GM12878 (cell line): ENCODE measurements around the gene TCF12. TPM values are rescaled to one million over a fixed set of nuclear protein-coding genes. Genes with fewer than 3 reads are reported as not detected.

Source experiments
- ATAC-seq: fragments of 200-7000 bp; cut with Tn5 transposase; 3 replicates; pipeline ENCODE4 v1.9.1; 2020; ENCODE audit warnings: mild to moderate bottlenecking, moderate library complexity
- BruUV-seq: library from RNA; stranded (reverse); fragments of 400-500 nt; replicated peaks from 2 replicates; lab custom pipeline; 2021; lab: Mats Ljungman, UMichigan
- CTCF ChIA-PET: fragments of 300-600 bp; sonication (Branson Sonifier 250); formaldehyde crosslinking; extraction: SDS; loops from one replicate; lab custom pipeline; 2021; ENCODE audit warnings: inconsistent platforms; lab: Yijun Ruan, JAX
- POLR2A ChIA-PET: fragments of 350-600 bp; formaldehyde crosslinking; extraction: SDS; loops from one replicate; lab custom pipeline; 2021; ENCODE audit warnings: inconsistent platforms; lab: Charles Lee
- RAD21 ChIA-PET: fragments of 300-600 bp; sonication (Branson Sonifier 250); formaldehyde crosslinking; loops from one replicate; lab custom pipeline; 2023; ENCODE audit warnings: antibody characterized with exemption; ENCODE audit not compliant: unreplicated experiment; lab: Charles Lee
- SMC1A ChIA-PET: fragments of 300-600 bp; sonication (Branson Sonifier 250); formaldehyde crosslinking; loops from one replicate; lab custom pipeline; 2023; ENCODE audit not compliant: unreplicated experiment, uncharacterized antibody; lab: Charles Lee
- DNase-seq: peaks from one replicate; pipeline ENCODE4 v3.0.0-alpha.2; 2011; ENCODE audit warnings: low read depth, low spot score
- FAIRE-seq: peaks from 3 replicates; lab custom pipeline; 2011; peaks lifted over from hg19 to GRCh38; lab: Jason Lieb, UNC
- H2AFZ ChIP-seq: 2 replicates; pipeline ENCODE4 v1.6.0; 2011; ENCODE audit warnings: low read depth, low read length, control low read depth; ENCODE audit not compliant: control insufficient read depth
- H3K27ac ChIP-seq: 2 replicates; pipeline ENCODE4 v1.5.1; 2011; ENCODE audit warnings: control low read depth; ENCODE audit not compliant: control insufficient read depth, insufficient read depth
- H3K27me3 ChIP-seq, 2 experiments: replicated peaks in 1 of 2; 2 replicates each; pipeline versions ENCODE4 v1.6.0 to v1.6.1; 2011; ENCODE audit warnings: low read length in 1 of 2; ENCODE audit not compliant: control insufficient read depth in 2 of 2, insufficient read depth in 2 of 2
- H3K36me3 ChIP-seq, 2 experiments: 2 replicates each; pipeline ENCODE4 v1.5.1; 2011; ENCODE audit warnings: low read length in 1 of 2; ENCODE audit not compliant: control insufficient read depth in 2 of 2, insufficient read depth in 2 of 2
- H3K4me1 ChIP-seq: 2 replicates; pipeline ENCODE4 v1.6.1; 2011; ENCODE audit warnings: mild to moderate bottlenecking, low read length, moderate library complexity, mixed read lengths; ENCODE audit not compliant: control insufficient read depth, insufficient read depth
- H3K4me2 ChIP-seq: 2 replicates; pipeline ENCODE4 v1.6.0; 2011; ENCODE audit warnings: control low read depth; ENCODE audit not compliant: control insufficient read depth, insufficient read depth
- H3K4me3 ChIP-seq: fragments of 200-600 bp; sonication (generic); 2 replicates; pipeline ENCODE4 v1.5.1; 2016
- H3K79me2 ChIP-seq: 2 replicates; pipeline ENCODE4 v1.6.0; 2011; ENCODE audit warnings: low read length; ENCODE audit not compliant: control insufficient read depth, insufficient read depth
- H3K9ac ChIP-seq: 2 replicates; pipeline ENCODE4 v1.8.0; 2011; ENCODE audit warnings: low read length, control low read depth, mixed read lengths; ENCODE audit not compliant: control insufficient read depth, insufficient read depth
- H3K9me3 ChIP-seq: replicated peaks from 3 replicates; pipeline ENCODE4 v1.5.1; 2011; ENCODE audit warnings: mild to moderate bottlenecking, low read length; ENCODE audit not compliant: control insufficient read depth, insufficient read depth
- H4K20me1 ChIP-seq: 2 replicates; pipeline ENCODE4 v1.6.0; 2011; ENCODE audit not compliant: control insufficient read depth, insufficient read depth
- CEBPB ChIP-seq, 2 experiments: fragments of 150-350 bp in 1 of 2; IDR thresholded peaks; 2 replicates each; pipeline ENCODE4 v1.6.1; 2012 to 2014; ENCODE audit warnings: low read depth in 2 of 2, low read length in 2 of 2, borderline replicate concordance in 1 of 2, inconsistent platforms in 1 of 2
- CREB1 ChIP-seq: IDR thresholded peaks from 2 replicates; pipeline ENCODE4 v1.6.1; 2012; ENCODE audit warnings: low read depth, mild to moderate bottlenecking, inconsistent platforms
- CREM ChIP-seq: IDR thresholded peaks from 2 replicates; pipeline ENCODE4 v1.6.1; 2014; ENCODE audit warnings: antibody characterized with exemption, low read depth
- DPF2 ChIP-seq: fragments of 450-650 bp; IDR thresholded peaks from 2 replicates; pipeline ENCODE4 v1.6.1; 2017; ENCODE audit warnings: mild to moderate bottlenecking
- GABPA ChIP-seq: IDR thresholded peaks from 2 replicates; pipeline ENCODE4 v1.6.1; 2014; ENCODE audit warnings: antibody characterized with exemption, low read depth, mild to moderate bottlenecking, inconsistent platforms
- HDAC6 ChIP-seq: fragments of 200-600 bp; sonication (generic); IDR thresholded peaks from one replicate; pipeline ENCODE4 v1.8.0; 2017; ENCODE audit warnings: antibody characterized with exemption; ENCODE audit not compliant: unreplicated experiment
- JUNB ChIP-seq: IDR thresholded peaks from 2 replicates; pipeline ENCODE4 v1.6.1; 2016; ENCODE audit warnings: antibody characterized with exemption, mild to moderate bottlenecking
- KDM1A ChIP-seq: fragments of 200-600 bp; sonication (generic); IDR thresholded peaks from 2 replicates; pipeline ENCODE4 v1.6.1; 2016; ENCODE audit warnings: borderline replicate concordance
- NFIC ChIP-seq: IDR thresholded peaks from 2 replicates; pipeline ENCODE4 v1.6.1; 2012; ENCODE audit warnings: low read depth, mild to moderate bottlenecking, inconsistent platforms, low read length, moderate library complexity
- NFYB ChIP-seq: IDR thresholded peaks from 2 replicates; pipeline ENCODE4 v1.6.1; 2011; ENCODE audit warnings: low read depth, mild to moderate bottlenecking, low read length, improper control_type of control experiment, moderate library complexity; ENCODE audit not compliant: insufficient read depth
- RBBP5 ChIP-seq: fragments of 200-600 bp; sonication (generic); conservative IDR thresholded peaks from 2 replicates; pipeline ENCODE4 v1.6.1; 2016
- SIN3A ChIP-seq: IDR thresholded peaks from 2 replicates; pipeline ENCODE4 v1.6.1; 2012; ENCODE audit warnings: low read depth, low read length, improper control_type of control experiment
- SMARCA5 ChIP-seq: fragments of 450-650 bp; IDR thresholded peaks from 2 replicates; pipeline ENCODE4 v1.6.1; 2017; ENCODE audit warnings: mild to moderate bottlenecking
- SREBF2 ChIP-seq: IDR thresholded peaks from 2 replicates; pipeline ENCODE4 v1.6.1; 2012; ENCODE audit warnings: mild to moderate bottlenecking, low read length
- SRF ChIP-seq, 2 experiments: IDR thresholded peaks; 2 replicates each; pipeline ENCODE4 v1.6.1; 2011; ENCODE audit warnings: low read depth in 2 of 2, low read length in 2 of 2, mild to moderate bottlenecking in 1 of 2, moderate library complexity in 1 of 2
- SUZ12 ChIP-seq: fragments of 200-600 bp; sonication (generic); IDR thresholded peaks from one replicate; pipeline ENCODE4 v1.6.1; 2018; ENCODE audit warnings: antibody characterized with exemption, mild to moderate bottlenecking; ENCODE audit not compliant: unreplicated experiment
- TBL1XR1 ChIP-seq: IDR thresholded peaks from 2 replicates; pipeline ENCODE4 v1.6.1; 2012; ENCODE audit warnings: low read depth, low read length, improper control_type of control experiment
- ZBTB33 ChIP-seq: fragments of 450-650 bp; IDR thresholded peaks from 2 replicates; pipeline ENCODE4 v1.6.1; 2017; ENCODE audit warnings: mild to moderate bottlenecking
- ZNF24 ChIP-seq: fragments of 450-650 bp; IDR thresholded peaks from 2 replicates; pipeline ENCODE4 v1.6.1; 2017; ENCODE audit warnings: antibody characterized with exemption, mild to moderate bottlenecking
- WGBS: methylation state at CpG from one replicate; pipeline ENCODE4 v1.1.6; 2016; ENCODE audit warnings: low lambda C conversion rate; ENCODE audit not compliant: insufficient replicate concordance, insufficient coverage; ENCODE audit errors: missing lambda C conversion rate; 5-methylcytosine and 5-hydroxymethylcytosine counted together
- in situ Hi-C: fragments of 300-500 bp; cut with MboI; formaldehyde crosslinking; loops from 9 replicates; pipeline ENCODE4 v1.14.3; 2018; ENCODE audit warnings: mixed read lengths
- intact Hi-C: fragments of 100-400 bp; cut with micrococcal nuclease; formaldehyde crosslinking; loops from one replicate; pipeline ENCODE4 v1.14.2; 2022; ENCODE audit not compliant: unreplicated experiment
- polyA plus RNA-seq, 11 experiments: library from polyadenylated mRNA; depleted of rRNA in 4 of 11; unstranded in 6 of 11; stranded (reverse) in 5 of 11; fragments of >200 nt; fragmentation: Nextera tagmentation in 4 of 11; fragmentation: Illumina TruSeq in 1 of 11; extraction: Ambion mirVana in 4 of 11; extraction: Trizol in 1 of 11; gene quantifications; 1 replicate in 1 of 11; 2 replicates in 10 of 11; pipeline versions ENCODE4 v1.2.1 to v1.2.3, GENCODE V29; 2011 to 2016; ENCODE audit warnings: inconsistent platforms in 2 of 11, missing spikeins in 2 of 11, low read depth in 1 of 11
- total RNA-seq, 4 experiments: library from RNA; depleted of rRNA in 3 of 4; stranded (reverse); fragments of >200 nt in 3 of 4; fragmentation: Illumina TruSeq in 1 of 4; extraction: Trizol in 1 of 4; gene quantifications; 2 replicates each; pipeline versions ENCODE4 v1.2.1 to v1.2.3, GENCODE V29; 2013 to 2021

Gene TCF12
- total and polyA plus RNA-seq, 10 of the 15 experiments (the other 5 are each of a cell fraction or from before 2014, with no cell fraction given) = 8.2 to 70.9 (median 49.5) TPM

GRCh38 chr15:56877255-56877970 lies 41.0 kb upstream of the TCF12 start:
- no peak overlapping the region for H3K27ac ChIP-seq
- H2AFZ ChIP-seq = peak overlapping the region; percentile 5
- WGBS = 73% methylated on average over 8 of the region's 8 CpGs
- BruUV-seq = no TSS peak
- TF ChIP-seq CREM (peak; percentile 61; the same call in 1 of the 2 replicates), SREBF2 (no peak), JUNB (0 out of 2 replicates have a peak, but pooled peaks have one; percentile 39), CREB1 (peak; percentile 81), GABPA (0 out of 2 replicates have a peak, but pooled peaks have one; percentile 34)
- TF ChIP-seq, all 136 proteins: peak for 4
- H4K20me1 ChIP-seq = no peaks in the 10 kb centered on the region
- ChIA-PET CTCF (no interaction called here), SMC1A (interaction anchor here (0.8 kb wide), 1 partner anchor 10 kb away, joined by 3 read pairs; no protein-coding TSS in a partner anchor), RAD21 (no interaction called here), POLR2A (no interaction called here)
- no peak overlapping the region for H3K9ac ChIP-seq
- no peak overlapping the region for H3K4me3 ChIP-seq
- H3K9me3 ChIP-seq = no peaks in the 10 kb centered on the region
- FAIRE-seq (no peak), DNase-seq (no peak), ATAC-seq (no peak)
- H3K27me3 ChIP-seq = no peaks in the 10 kb centered on the region
- H3K4me2 ChIP-seq = no peak overlapping the region
- H3K36me3 ChIP-seq = no peaks in the 10 kb centered on the region
- H3K4me1 ChIP-seq = no peaks in the 10 kb centered on the region
- intact Hi-C loops = no loop called here
- in situ Hi-C loops = no loop called here
- no peaks in the 10 kb centered on the region for H3K79me2 ChIP-seq

GRCh38 chr15:56879502-56879901 lies 38.9 kb upstream of the TCF12 start:
- POLR2A ChIA-PET = no interaction called here
- no peak overlapping the region for H3K4me3 ChIP-seq
- DNase-seq (no peak), ATAC-seq (no peak), FAIRE-seq (no peak)
- H3K4me2 ChIP-seq = no peak overlapping the region
- H2AFZ ChIP-seq = no peak overlapping the region
- no peaks in the 10 kb centered on the region for H3K79me2 ChIP-seq
- no peaks in the 10 kb centered on the region for H4K20me1 ChIP-seq
- H3K9me3 ChIP-seq = no peaks in the 10 kb centered on the region
- SMC1A ChIA-PET = no interaction called here
- no peaks in the 10 kb centered on the region for H3K27me3 ChIP-seq
- no TSS peak for BruUV-seq
- H3K27ac ChIP-seq = no peak overlapping the region
- H3K9ac ChIP-seq = no peak overlapping the region
- intact Hi-C loops = no loop called here
- RAD21 ChIA-PET = no interaction called here
- WGBS = 94% methylated on average over 2 of the region's 2 CpGs
- in situ Hi-C loops = no loop called here
- H3K4me1 ChIP-seq = no peaks in the 10 kb centered on the region
- no peaks in the 10 kb centered on the region for H3K36me3 ChIP-seq
- CTCF ChIA-PET = no interaction called here
- TF ChIP-seq SRF (IDR thresholded peaks at IDR 0.05; ENCODE audit: low read depth in 2 of 2, low read length in 2 of 2) = no peak
- TF ChIP-seq ZBTB33 = no peak
- TF ChIP-seq RBBP5 = no peak
- TF ChIP-seq DPF2 = no peak
- no peak for TF ChIP-seq HDAC6
- TF ChIP-seq KDM1A = no peak
- no peak for TF ChIP-seq NFYB
- TF ChIP-seq SUZ12 = no peak
- TF ChIP-seq NFIC = no peak
- TF ChIP-seq ZNF24 = no peak
- no peak for TF ChIP-seq CEBPB (IDR thresholded peaks at IDR 0.05; ENCODE audit: borderline replicate concordance in 1 of 2, low read depth in 2 of 2, low read length in 2 of 2)
- no peak for TF ChIP-seq SMARCA5
- no peak for TF ChIP-seq SIN3A
- no peak for TF ChIP-seq TBL1XR1
